GDM1 (cell line): ENCODE data around the gene CARD19.
"Not testable (repeated sequence)": the region's sequence is repeated elsewhere in the genome, so short reads cannot be mapped to it uniquely, and the experiment has no call there.

Experiments
- DNase-seq: peaks from one replicate; lab custom pipeline; 2025; lab: John Stamatoyannopoulos, UW

Gene CARD19

GRCh38 chr9:93134015-93134739 lies 38.2 kb downstream of the CARD19 start, which contains the start of gene NINJ1:
TSS of gene NINJ1 (minus strand) at chr9:93134251. CDS start at chr9:93134217, 34 bp downstream.
- peak; percentile 40 for DNase-seq

GRCh38 chr9:93134740-93135444 lies 38.9 kb downstream of the CARD19 start:
- DNase-seq: no peak

- DNase-seq: no peak
Measured at GRCh38 chr9:93136011-93136440, 40.0 kb downstream of the CARD19 start.

GRCh38 chr9:93137362-93137761 lies 41.3 kb downstream of the CARD19 start:
- no peak for DNase-seq

GRCh38 chr9:93138171-93138764 lies 42.3 kb downstream of the CARD19 start:
- no peak for DNase-seq

GRCh38 chr9:93139365-93140182 lies 43.6 kb downstream of the CARD19 start:
- no peak for DNase-seq

- no peak for DNase-seq
Measured at GRCh38 chr9:93141771-93142483, 45.9 kb downstream of the CARD19 start.

- no peak for DNase-seq
Measured at GRCh38 chr9:93143830-93144530, 48.0 kb downstream of the CARD19 start.

GRCh38 chr9:93146696-93147095 lies 50.7 kb downstream of the CARD19 start:
- not testable (repeated sequence) for DNase-seq

GRCh38 chr9:93147632-93148031 lies 51.6 kb downstream of the CARD19 start:
- DNase-seq: no peak

- no peak for DNase-seq
Measured at GRCh38 chr9:93148721-93149120, 52.7 kb downstream of the CARD19 start.

- no peak for DNase-seq
Measured at GRCh38 chr9:93149361-93149760, 53.3 kb downstream of the CARD19 start.

- DNase-seq: no peak
Measured at GRCh38 chr9:93151097-93151784, 55.2 kb downstream of the CARD19 start.

GRCh38 chr9:93154293-93154903 lies 58.4 kb downstream of the CARD19 start:
- peak; percentile 47 for DNase-seq

- DNase-seq: no peak
Measured at GRCh38 chr9:93155716-93156474, 59.9 kb downstream of the CARD19 start.

GRCh38 chr9:93156475-93157008 lies 60.5 kb downstream of the CARD19 start:
- DNase-seq: no peak

GRCh38 chr9:93159601-93160471 lies 63.8 kb downstream of the CARD19 start:
- peak; percentile 52 for DNase-seq
